Neural cell (in vitro differentiated cells): ENCODE measurements around the gene PDIA3.

Experiments used
- EP300 ChIP-seq: fragments of 450-650 bp; conservative IDR thresholded peaks from 2 replicates; pipeline ENCODE4 v1.6.1; 2014; ENCODE audit warnings: antibody characterized with exemption, mild to moderate bottlenecking, moderate library complexity; ENCODE audit not compliant: poor library complexity, severe bottlenecking
- EZH2 ChIP-seq: fragments of 200-600, 300-800 bp; shearing (Covaris generic), sonication (generic); IDR thresholded peaks from 2 replicates; pipeline ENCODE4 v1.6.1; 2014; ENCODE audit warnings: antibody characterized with exemption, low read length, borderline replicate concordance, mild to moderate bottlenecking; ENCODE audit not compliant: insufficient read depth, poor library complexity, severe bottlenecking
- POLR2AphosphoS5 ChIP-seq: IDR thresholded peaks from 2 replicates; pipeline ENCODE4 v1.6.1; 2012
- RAD21 ChIP-seq: fragments of 450-650 bp; conservative IDR thresholded peaks from 2 replicates; pipeline ENCODE4 v1.6.1; 2014; ENCODE audit warnings: antibody characterized with exemption, mild to moderate bottlenecking, moderate library complexity
- SMC3 ChIP-seq: fragments of 450-650 bp; conservative IDR thresholded peaks from 2 replicates; pipeline ENCODE4 v1.6.1; 2014; ENCODE audit warnings: antibody characterized with exemption, mild to moderate bottlenecking, moderate library complexity; ENCODE audit not compliant: poor library complexity
- TAF1 ChIP-seq: IDR thresholded peaks from 2 replicates; pipeline ENCODE4 v1.6.1; 2012; ENCODE audit warnings: low read depth
- TF ChIP-seq, protein P1 (sequence below): fragments of 450-650 bp; IDR thresholded peaks from 2 replicates; pipeline ENCODE4 v1.5.1; 2014; ENCODE audit warnings: antibody characterized with exemption, mild to moderate bottlenecking, moderate library complexity; ENCODE audit not compliant: poor library complexity, severe bottlenecking
- TF ChIP-seq, protein P2 (sequence below): IDR thresholded peaks from 2 replicates; pipeline ENCODE4 v1.6.1; 2012; ENCODE audit warnings: borderline replicate concordance

DNA sequence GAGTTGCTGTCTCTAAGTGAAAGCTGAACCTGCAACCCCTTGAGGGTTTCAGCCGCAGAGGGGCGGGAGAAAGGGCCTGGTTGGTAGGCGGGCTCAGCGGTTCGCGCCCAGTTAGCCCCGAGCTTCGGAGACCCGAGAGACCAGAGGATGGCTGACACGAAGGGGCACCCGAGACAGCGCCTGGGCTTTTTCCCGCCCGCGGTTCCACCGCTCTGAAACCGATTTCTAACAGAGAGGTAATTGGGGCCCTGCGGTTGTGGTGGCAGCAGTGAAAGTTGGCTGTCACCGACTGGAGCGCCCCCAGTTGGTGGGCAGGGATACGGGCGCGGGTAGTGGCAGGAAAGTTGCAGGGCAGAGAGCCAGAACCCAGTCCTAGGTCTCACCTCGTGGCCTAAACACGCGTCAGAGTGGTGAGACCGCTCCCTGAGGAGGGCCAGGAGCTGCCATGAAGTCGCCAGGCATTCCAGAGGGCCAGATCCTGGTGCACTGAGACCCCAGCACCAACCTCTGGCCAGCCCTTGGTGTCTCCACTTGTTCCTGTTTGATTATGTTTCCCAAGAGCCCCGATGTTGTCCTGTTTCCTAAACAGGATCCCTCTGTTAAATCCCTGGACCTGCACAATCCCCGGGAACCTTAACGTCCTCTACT is 31.2 kb downstream of the PDIA3 start:
- TF ChIP-seq, protein P1, sequence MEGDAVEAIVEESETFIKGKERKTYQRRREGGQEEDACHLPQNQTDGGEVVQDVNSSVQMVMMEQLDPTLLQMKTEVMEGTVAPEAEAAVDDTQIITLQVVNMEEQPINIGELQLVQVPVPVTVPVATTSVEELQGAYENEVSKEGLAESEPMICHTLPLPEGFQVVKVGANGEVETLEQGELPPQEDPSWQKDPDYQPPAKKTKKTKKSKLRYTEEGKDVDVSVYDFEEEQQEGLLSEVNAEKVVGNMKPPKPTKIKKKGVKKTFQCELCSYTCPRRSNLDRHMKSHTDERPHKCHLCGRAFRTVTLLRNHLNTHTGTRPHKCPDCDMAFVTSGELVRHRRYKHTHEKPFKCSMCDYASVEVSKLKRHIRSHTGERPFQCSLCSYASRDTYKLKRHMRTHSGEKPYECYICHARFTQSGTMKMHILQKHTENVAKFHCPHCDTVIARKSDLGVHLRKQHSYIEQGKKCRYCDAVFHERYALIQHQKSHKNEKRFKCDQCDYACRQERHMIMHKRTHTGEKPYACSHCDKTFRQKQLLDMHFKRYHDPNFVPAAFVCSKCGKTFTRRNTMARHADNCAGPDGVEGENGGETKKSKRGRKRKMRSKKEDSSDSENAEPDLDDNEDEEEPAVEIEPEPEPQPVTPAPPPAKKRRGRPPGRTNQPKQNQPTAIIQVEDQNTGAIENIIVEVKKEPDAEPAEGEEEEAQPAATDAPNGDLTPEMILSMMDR = peak; percentile 61
- TF ChIP-seq EP300 (no peak), RAD21 (no peak), POLR2AphosphoS5 (no peak), EZH2 (no peak), TAF1 (no peak), SMC3 (no peak)
- TF ChIP-seq, protein P2, sequence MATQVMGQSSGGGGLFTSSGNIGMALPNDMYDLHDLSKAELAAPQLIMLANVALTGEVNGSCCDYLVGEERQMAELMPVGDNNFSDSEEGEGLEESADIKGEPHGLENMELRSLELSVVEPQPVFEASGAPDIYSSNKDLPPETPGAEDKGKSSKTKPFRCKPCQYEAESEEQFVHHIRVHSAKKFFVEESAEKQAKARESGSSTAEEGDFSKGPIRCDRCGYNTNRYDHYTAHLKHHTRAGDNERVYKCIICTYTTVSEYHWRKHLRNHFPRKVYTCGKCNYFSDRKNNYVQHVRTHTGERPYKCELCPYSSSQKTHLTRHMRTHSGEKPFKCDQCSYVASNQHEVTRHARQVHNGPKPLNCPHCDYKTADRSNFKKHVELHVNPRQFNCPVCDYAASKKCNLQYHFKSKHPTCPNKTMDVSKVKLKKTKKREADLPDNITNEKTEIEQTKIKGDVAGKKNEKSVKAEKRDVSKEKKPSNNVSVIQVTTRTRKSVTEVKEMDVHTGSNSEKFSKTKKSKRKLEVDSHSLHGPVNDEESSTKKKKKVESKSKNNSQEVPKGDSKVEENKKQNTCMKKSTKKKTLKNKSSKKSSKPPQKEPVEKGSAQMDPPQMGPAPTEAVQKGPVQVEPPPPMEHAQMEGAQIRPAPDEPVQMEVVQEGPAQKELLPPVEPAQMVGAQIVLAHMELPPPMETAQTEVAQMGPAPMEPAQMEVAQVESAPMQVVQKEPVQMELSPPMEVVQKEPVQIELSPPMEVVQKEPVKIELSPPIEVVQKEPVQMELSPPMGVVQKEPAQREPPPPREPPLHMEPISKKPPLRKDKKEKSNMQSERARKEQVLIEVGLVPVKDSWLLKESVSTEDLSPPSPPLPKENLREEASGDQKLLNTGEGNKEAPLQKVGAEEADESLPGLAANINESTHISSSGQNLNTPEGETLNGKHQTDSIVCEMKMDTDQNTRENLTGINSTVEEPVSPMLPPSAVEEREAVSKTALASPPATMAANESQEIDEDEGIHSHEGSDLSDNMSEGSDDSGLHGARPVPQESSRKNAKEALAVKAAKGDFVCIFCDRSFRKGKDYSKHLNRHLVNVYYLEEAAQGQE = no peak
